Astrocyte of the cerebellum (primary cell): ENCODE results near the gene CALCOCO1.

Experiments used
- DNase-seq: peaks from one replicate; pipeline ENCODE4 v3.0.0-alpha.2; 2011; ENCODE audit warnings: low read depth
- H3K4me3 ChIP-seq: 2 replicates; pipeline ENCODE4 v1.5.1; 2011; ENCODE audit warnings: mild to moderate bottlenecking, low read depth, low read length, moderate library complexity
- CTCF ChIP-seq: IDR thresholded peaks from 2 replicates; pipeline ENCODE4 v1.5.1; 2012; ENCODE audit warnings: low read length, low read depth, moderate library complexity, mild to moderate bottlenecking; ENCODE audit errors: missing control alignments
- in situ Hi-C: cut with HindIII; loops from 2 replicates; pipeline ENCODE4 v1.10.0; 2017; ENCODE audit warnings: low sequenced_read_pairs

CALCOCO1 gene

GRCh38 chr12:53747095-53747494 lies 19.8 kb upstream of the CALCOCO1 start:
- no peak for TF ChIP-seq CTCF
- DNase-seq = no peak
- in situ Hi-C loops = loop anchor here (5.0 kb wide), 1 partner anchor 45 kb away; no protein-coding TSS in a partner anchor
- H3K4me3 ChIP-seq = no peak overlapping the region

- no peak overlapping the region for H3K4me3 ChIP-seq
- in situ Hi-C loops = loop anchor here (5.0 kb wide), 1 partner anchor 44 kb away; no protein-coding TSS in a partner anchor
- TF ChIP-seq CTCF = peak; percentile 100
- peak; percentile 81 for DNase-seq
These were observed 19.4 kb upstream of the CALCOCO1 start for GRCh38 chr12:53746592-53747092.

- DNase-seq = no peak
- H3K4me3 ChIP-seq = no peak overlapping the region
- no peak for TF ChIP-seq CTCF
- in situ Hi-C loops = loop anchor here (5.0 kb wide), 1 partner anchor 42 kb away; no protein-coding TSS in a partner anchor
These were observed 17.5 kb upstream of the CALCOCO1 start for GRCh38 chr12:53744751-53745150.

- H3K4me3 ChIP-seq = no peak overlapping the region
- no peak for TF ChIP-seq CTCF
- DNase-seq = no peak
- in situ Hi-C loops = no loop called here
These were observed 16.8 kb upstream of the CALCOCO1 start for GRCh38 chr12:53744130-53744441.

GRCh38 chr12:53743266-53744129 lies 16.2 kb upstream of the CALCOCO1 start:
- in situ Hi-C loops = no loop called here
- TF ChIP-seq CTCF = peak; percentile 97

GRCh38 chr12:53740130-53740491 lies 12.9 kb upstream of the CALCOCO1 start:
- in situ Hi-C loops = no loop called here
- no peak for TF ChIP-seq CTCF
- DNase-seq = no peak
- H3K4me3 ChIP-seq = no peak overlapping the region

More at GRCh38 chr12:53743266-53744129, 16.2 kb upstream of the CALCOCO1 start:
- peak; percentile 16 for DNase-seq
- no peak overlapping the region for H3K4me3 ChIP-seq
